H9 (cell line): ENCODE data around the gene GATAD2B. TPM values are rescaled to one million over a fixed set of nuclear protein-coding genes. Genes with fewer than 3 reads are reported as not detected.
A peak's percentile ranks its signal among the peaks of the same experiment; 100 is the strongest.
"Not testable (repeated sequence)": the region's sequence is repeated elsewhere in the genome, so short reads cannot be mapped to it uniquely, and the experiment has no call there.

Experiments
- DNase-seq: peaks from one replicate; pipeline ENCODE4 v3.0.0-alpha.2; 2017
- H2AFZ ChIP-seq: one replicate; pipeline ENCODE4 v1.6.1; 2013; ENCODE audit warnings: mild to moderate bottlenecking, low read length, control low read depth, moderate library complexity
- H2AK5ac ChIP-seq: 2 replicates; pipeline ENCODE4 v1.6.1; 2013; ENCODE audit warnings: low read length, control low read depth, mixed read lengths; ENCODE audit not compliant: insufficient read length
- H2BK120ac ChIP-seq: one replicate; pipeline ENCODE4 v1.6.1; 2013; ENCODE audit warnings: low read depth, mild to moderate bottlenecking, low read length, control low read depth, inconsistent platforms; ENCODE audit not compliant: poor library complexity, severe bottlenecking
- H2BK12ac ChIP-seq: 2 replicates; pipeline ENCODE4 v1.6.1; 2013; ENCODE audit warnings: low read length, control low read depth, mixed read lengths, low read depth; ENCODE audit not compliant: insufficient read length
- H2BK15ac ChIP-seq: 2 replicates; pipeline ENCODE4 v1.6.1; 2013; ENCODE audit warnings: low read depth, low read length, control low read depth
- H2BK20ac ChIP-seq: one replicate; pipeline ENCODE4 v1.6.1; 2013; ENCODE audit warnings: low read depth, mild to moderate bottlenecking, low read length, control low read depth, inconsistent platforms; ENCODE audit not compliant: poor library complexity, severe bottlenecking
- H2BK5ac ChIP-seq: 2 replicates; pipeline ENCODE4 v1.6.1; 2013; ENCODE audit warnings: low read length, control low read depth, mixed read lengths; ENCODE audit not compliant: insufficient read length
- H3K14ac ChIP-seq: 2 replicates; pipeline ENCODE4 v1.6.1; 2013; ENCODE audit warnings: low read length, control low read depth; ENCODE audit not compliant: insufficient read depth
- H3K18ac ChIP-seq: 2 replicates; pipeline ENCODE4 v1.6.1; 2013; ENCODE audit warnings: low read depth, mild to moderate bottlenecking, mixed read lengths, low read length, control low read depth; ENCODE audit not compliant: insufficient read length
- H3K23ac ChIP-seq: 2 replicates; pipeline ENCODE4 v1.6.1; 2013; ENCODE audit warnings: low read length, control low read depth, mixed read lengths, low read depth; ENCODE audit not compliant: insufficient read length
- H3K23me2 ChIP-seq: 2 replicates; pipeline ENCODE4 v1.6.1; 2013; ENCODE audit warnings: low read depth, mild to moderate bottlenecking, mixed read lengths, low read length, control low read depth; ENCODE audit not compliant: insufficient read length, poor library complexity, severe bottlenecking
- H3K27ac ChIP-seq: 2 replicates; pipeline ENCODE4 v1.5.1; 2013; ENCODE audit warnings: low read length, control low read depth, mixed read lengths, low read depth; ENCODE audit not compliant: insufficient read length
- H3K27me3 ChIP-seq: 2 replicates; pipeline ENCODE4 v1.6.1; 2013; ENCODE audit warnings: low read length, control low read depth, inconsistent platforms; ENCODE audit not compliant: insufficient read depth
- H3K4ac ChIP-seq: 2 replicates; pipeline ENCODE4 v1.6.1; 2013; ENCODE audit warnings: low read depth, mild to moderate bottlenecking, control low read depth, inconsistent platforms, low read length, moderate library complexity
- H3K4me1 ChIP-seq: 2 replicates; pipeline ENCODE4 v1.6.1; 2013; ENCODE audit warnings: low read length, control low read depth, inconsistent platforms; ENCODE audit not compliant: insufficient read depth
- H3K4me2 ChIP-seq: 2 replicates; pipeline ENCODE4 v1.6.1; 2013; ENCODE audit warnings: low read length, control low read depth, mixed read lengths; ENCODE audit not compliant: insufficient read length, insufficient read depth
- H3K56ac ChIP-seq: 2 replicates; pipeline ENCODE4 v1.6.1; 2013; ENCODE audit warnings: low read depth, mild to moderate bottlenecking, mixed read lengths, low read length, control low read depth; ENCODE audit not compliant: insufficient read length
- H3K79me1 ChIP-seq: 2 replicates; pipeline ENCODE4 v1.6.1; 2013; ENCODE audit warnings: low read depth, mild to moderate bottlenecking, moderate library complexity, low read length, control low read depth, inconsistent platforms; ENCODE audit not compliant: insufficient read depth, poor library complexity, severe bottlenecking
- H3K79me2 ChIP-seq: 2 replicates; pipeline ENCODE4 v1.6.1; 2013; ENCODE audit warnings: low read length, control low read depth, inconsistent platforms; ENCODE audit not compliant: insufficient read depth
- H3K9ac ChIP-seq: 2 replicates; pipeline ENCODE4 v1.6.1; 2013; ENCODE audit warnings: low read length, control low read depth, mixed read lengths; ENCODE audit not compliant: insufficient read length; ENCODE audit errors: extremely low read depth
- H3K9me3 ChIP-seq: one replicate; pipeline ENCODE4 v1.6.1; 2013; ENCODE audit warnings: low read depth, low read length, inconsistent platforms; ENCODE audit not compliant: control insufficient read depth
- H3T11ph ChIP-seq: one replicate; pipeline ENCODE4 v1.6.1; 2013; ENCODE audit warnings: mild to moderate bottlenecking, low read length, control low read depth, inconsistent platforms
- H4K20me1 ChIP-seq: one replicate; pipeline ENCODE4 v1.6.1; 2013; ENCODE audit not compliant: control insufficient read depth, insufficient read length, insufficient read depth
- H4K5ac ChIP-seq: 2 replicates; pipeline ENCODE4 v1.6.1; 2013; ENCODE audit warnings: low read depth, mild to moderate bottlenecking, mixed read lengths, low read length, control low read depth; ENCODE audit not compliant: insufficient read length
- H4K8ac ChIP-seq: replicated peaks from 2 replicates; pipeline ENCODE4 v1.6.1; 2013; ENCODE audit warnings: low read length, control low read depth, mixed read lengths, low read depth; ENCODE audit not compliant: insufficient read length
- H4K91ac ChIP-seq: 2 replicates; pipeline ENCODE4 v1.6.1; 2013; ENCODE audit warnings: low read depth, mild to moderate bottlenecking, moderate library complexity, mixed read lengths, low read length, control low read depth; ENCODE audit not compliant: insufficient read length
- H3K27ac Mint-ChIP-seq, 3 experiments: 2 replicates in 2 of 3; 3 replicates in 1 of 3; pipeline ENCODE4 v1.8.0; 2020 to 2021; ENCODE audit warnings: mixed read lengths in 3 of 3, mild to moderate bottlenecking in 1 of 3, moderate library complexity in 1 of 3
- H3K27me3 Mint-ChIP-seq: 2 replicates; pipeline ENCODE4 v1.8.0; 2021; ENCODE audit warnings: low read depth, mild to moderate bottlenecking, moderate library complexity, mixed read lengths
- H3K36me3 Mint-ChIP-seq, 3 experiments: 2 replicates in 2 of 3; 3 replicates in 1 of 3; pipeline ENCODE4 v1.8.0; 2020 to 2021; ENCODE audit warnings: low read depth in 3 of 3, mixed read lengths in 3 of 3; ENCODE audit not compliant: insufficient read depth in 1 of 3
- H3K4me1 Mint-ChIP-seq, 2 experiments: 2 replicates each; pipeline ENCODE4 v1.8.0; 2020; ENCODE audit warnings: mixed read lengths in 2 of 2
- H3K4me3 Mint-ChIP-seq, 2 experiments: 2 replicates in 1 of 2; 3 replicates in 1 of 2; pipeline ENCODE4 v1.8.0; 2020 to 2021; ENCODE audit warnings: mild to moderate bottlenecking in 2 of 2, mixed read lengths in 2 of 2, moderate library complexity in 1 of 2
- H3K9me3 Mint-ChIP-seq, 2 experiments: 2 replicates in 1 of 2; 3 replicates in 1 of 2; pipeline ENCODE4 v1.8.0; 2020; ENCODE audit warnings: mild to moderate bottlenecking in 2 of 2, mixed read lengths in 2 of 2, moderate library complexity in 1 of 2
- WGBS: extraction: QIAGEN DNeasy Blood & Tissue Kit; methylation state at CpG from one replicate; pipeline ENCODE4 v1.1.7; 2013; ENCODE audit warnings: missing lambda C conversion rate, low lambda C conversion rate, mixed read lengths; ENCODE audit not compliant: insufficient read length; ENCODE audit errors: extremely low coverage; 5-methylcytosine and 5-hydroxymethylcytosine counted together
- total RNA-seq: library from RNA; stranded (reverse); gene quantifications from 2 replicates; pipeline ENCODE4 v1.2.1, GENCODE V29; 2021

Gene GATAD2B
- total RNA-seq, 1 experiment from 2014 or later = 44.1 TPM

- H3K18ac ChIP-seq, H3K23ac ChIP-seq, H3K9me3 Mint-ChIP-seq, H2BK20ac ChIP-seq, H3K4me2 ChIP-seq, DNase-seq, H3K4ac ChIP-seq, H4K5ac ChIP-seq, H3K56ac ChIP-seq, H4K91ac ChIP-seq, H3K9ac ChIP-seq, H2BK5ac ChIP-seq, H4K8ac ChIP-seq, H2BK15ac ChIP-seq, H4K20me1 ChIP-seq, H3K27ac ChIP-seq, H3K79me2 ChIP-seq, H3K27me3 Mint-ChIP-seq, H2AK5ac ChIP-seq, H3K9me3 ChIP-seq, H3K79me1 ChIP-seq, H3K23me2 ChIP-seq, H3K4me1 ChIP-seq, H3K14ac ChIP-seq, H3K4me1 Mint-ChIP-seq, H2BK120ac ChIP-seq, H2AFZ ChIP-seq, H2BK12ac ChIP-seq, H3T11ph ChIP-seq, H3K27me3 ChIP-seq: not testable (repeated sequence)
- WGBS = no CpG with 5 or more reads among the region's 7 CpGs
- H3K36me3 Mint-ChIP-seq = peaks cover 3 to 32% (median 22%) of the 10 kb centered on the region in 3 experiments; a peak in 6 of 7 replicates
- H3K27ac Mint-ChIP-seq = peak overlapping the region in 1 of 3 experiments; percentile 26; a peak in 1 of 7 replicates
- peak overlapping the region in 1 of 2 experiments; percentile 31; a peak in 1 of 5 replicates for H3K4me3 Mint-ChIP-seq
Measured at GRCh38 chr1:153891042-153891441, 31.7 kb downstream of the GATAD2B start.
